Inflammatory macrophage treated with lipopolysaccharide for 1 hour (primary cell): ENCODE data around the gene OLFML2A.
A peak's percentile ranks its signal among the peaks of the same experiment; 100 is the strongest.

Experiments
- DNase-seq, 2 donors: peaks; one replicate each; pipeline ENCODE4 v3.0.0-alpha.2; 2020 to 2022

Gene OLFML2A

DNA sequence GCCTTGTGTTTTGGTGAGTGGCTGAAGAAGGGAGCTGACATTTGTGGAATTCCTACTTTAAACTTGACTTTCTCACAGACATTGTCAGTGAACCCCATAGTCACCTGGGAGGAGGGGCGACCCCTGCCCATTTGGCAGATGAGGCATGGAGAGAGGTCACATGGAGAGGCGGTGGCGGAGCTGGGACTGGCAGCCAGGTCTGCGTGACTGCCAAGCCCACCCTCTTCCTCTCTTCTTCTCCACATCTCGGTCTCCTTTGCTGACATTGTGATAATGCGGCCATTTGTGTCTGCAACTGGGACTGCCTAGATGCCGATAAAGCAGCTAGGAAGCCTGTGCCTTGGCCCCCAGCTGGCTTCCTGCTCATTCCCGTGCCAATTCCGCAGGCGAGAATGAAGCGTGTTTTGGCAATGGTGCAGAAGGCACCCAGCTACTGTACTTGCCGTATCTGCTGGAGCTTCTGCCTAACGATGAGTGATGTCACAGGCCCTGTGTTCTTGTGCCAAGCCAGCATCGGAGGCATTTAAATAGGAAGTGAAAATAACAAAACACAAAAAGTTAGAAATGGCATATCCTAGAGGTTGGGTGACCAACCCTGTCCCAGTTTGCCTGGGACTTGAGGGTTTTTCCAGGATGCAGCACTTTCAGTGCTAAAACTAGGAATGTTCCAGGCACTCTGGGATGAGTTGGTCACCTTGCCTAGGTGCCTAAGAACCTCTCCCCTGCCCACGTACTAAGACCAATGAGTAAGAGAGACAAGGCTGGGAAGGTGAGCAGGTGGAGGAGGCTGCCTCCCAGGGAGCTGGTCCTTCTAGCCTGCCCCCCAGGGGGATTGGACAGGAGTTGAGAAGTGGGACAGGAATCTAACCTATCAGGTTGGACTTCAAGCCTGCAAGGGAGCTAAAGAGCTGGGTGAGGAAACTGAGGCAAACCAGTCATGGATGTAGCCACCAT is 23.6 kb downstream of the OLFML2A start:
- DNase-seq: peak; percentile 64 to 66

DNA sequence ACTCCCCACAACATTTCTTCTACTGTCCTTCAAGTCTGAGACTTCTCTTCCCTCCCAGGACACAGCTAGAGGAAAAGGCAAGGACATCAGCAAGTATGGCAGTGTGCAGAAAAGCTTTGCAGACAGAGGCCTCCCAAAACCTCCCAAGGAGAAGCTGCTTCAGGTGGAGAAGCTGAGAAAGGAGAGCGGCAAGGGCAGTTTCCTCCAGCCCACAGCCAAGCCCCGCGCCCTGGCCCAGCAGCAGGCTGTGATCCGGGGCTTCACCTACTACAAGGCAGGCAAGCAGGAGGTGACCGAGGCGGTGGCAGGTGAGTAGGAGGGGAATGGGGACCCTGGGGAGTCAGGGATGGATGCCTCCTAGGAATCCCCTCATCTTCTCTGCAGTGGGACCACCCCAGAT is 24.4 kb downstream of the OLFML2A start:
- DNase-seq: no peak

DNA sequence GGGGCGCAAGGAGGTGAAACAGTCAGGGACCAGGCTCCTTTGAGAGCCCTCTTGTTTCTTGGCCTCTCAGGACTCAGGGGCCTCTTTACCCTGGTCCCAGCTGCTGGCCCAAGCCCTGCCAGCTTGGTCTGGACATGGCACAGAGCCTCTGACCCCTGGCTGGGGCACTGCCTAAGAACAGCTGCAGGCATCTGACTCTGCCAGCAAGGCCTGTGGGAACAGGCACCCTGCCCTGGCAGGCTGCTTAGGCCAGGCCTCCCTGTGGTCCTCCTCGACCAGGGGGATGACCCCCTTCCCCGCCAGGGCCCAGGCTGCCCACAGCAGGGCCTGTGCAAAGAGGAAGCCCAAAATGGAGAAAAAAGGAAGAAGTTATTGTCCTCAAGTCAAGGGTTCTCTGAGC is 25.5 kb downstream of the OLFML2A start:
- no peak for DNase-seq

DNA sequence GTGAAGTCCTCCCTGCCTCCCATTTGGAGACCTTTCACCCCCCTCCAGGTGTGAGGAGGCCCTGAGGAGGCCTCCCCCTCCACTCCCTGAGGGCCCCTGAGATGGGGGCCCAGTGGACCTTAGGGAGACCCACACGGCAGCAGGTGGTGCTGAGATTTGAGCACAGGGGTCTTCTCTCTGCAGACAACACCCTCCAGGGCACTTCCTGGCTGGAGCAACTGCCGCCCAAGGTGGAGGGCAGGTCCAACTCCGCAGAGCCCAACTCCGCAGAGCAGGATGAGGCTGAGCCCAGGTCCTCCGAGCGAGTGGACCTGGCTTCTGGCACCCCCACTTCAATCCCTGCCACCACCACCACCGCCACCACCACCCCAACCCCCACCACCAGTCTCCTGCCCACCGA is 27.0 kb downstream of the OLFML2A start:
- DNase-seq: no peak

DNA sequence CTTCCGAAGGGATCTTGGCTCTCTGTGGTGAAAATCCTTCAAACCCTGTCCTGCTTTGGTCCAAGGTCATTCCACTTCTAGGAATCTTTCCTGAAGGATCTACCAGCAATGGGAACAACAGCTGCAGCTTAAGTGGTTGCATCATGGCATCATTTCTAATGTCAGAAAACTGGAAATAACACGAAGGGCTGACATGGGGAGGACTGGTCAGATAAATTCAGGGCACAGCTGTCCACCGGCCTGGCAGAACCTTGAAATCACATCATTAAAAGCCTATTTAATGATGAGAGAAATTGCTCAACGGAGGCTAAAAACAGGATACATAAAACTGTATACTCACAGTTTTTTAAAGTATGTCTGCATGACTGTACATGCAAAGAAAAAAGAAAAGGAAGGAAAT is 28.3 kb downstream of the OLFML2A start:
- DNase-seq: no peak

DNA sequence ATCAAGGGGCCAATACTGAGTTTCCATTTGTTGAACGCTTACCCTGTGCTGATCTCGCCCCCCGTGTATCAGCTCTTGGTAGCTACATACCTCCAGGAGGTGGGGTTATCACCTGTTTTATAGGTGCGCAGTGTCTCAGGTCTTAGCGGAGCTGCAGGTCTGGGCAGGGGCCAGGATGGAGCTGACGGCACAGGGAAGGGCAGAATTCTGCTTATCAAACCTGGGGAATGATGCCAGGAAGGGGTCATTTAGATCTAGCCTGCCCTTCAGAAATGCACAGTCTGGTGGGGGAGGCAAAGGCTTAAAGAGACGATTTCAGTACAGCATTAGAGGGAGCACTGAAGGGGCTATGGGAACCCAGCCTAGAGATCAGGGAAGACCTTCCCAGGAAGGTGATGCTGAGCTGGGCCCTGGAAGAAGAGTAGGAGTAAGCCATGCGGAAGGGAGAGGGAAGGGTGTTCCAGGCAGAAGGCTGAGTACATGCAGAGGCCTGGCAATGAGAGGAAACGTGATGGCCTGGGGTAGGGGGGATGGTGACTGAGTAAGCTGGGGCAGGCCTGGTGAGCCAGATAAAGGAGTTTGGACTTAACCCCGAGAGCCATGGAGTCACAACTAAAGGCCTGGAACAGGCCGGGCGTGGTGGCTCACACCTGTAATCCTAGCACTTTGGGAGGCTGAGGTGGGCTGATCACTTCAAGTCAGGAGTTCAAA is 31.5 kb downstream of the OLFML2A start:
- DNase-seq: no peak

DNA sequence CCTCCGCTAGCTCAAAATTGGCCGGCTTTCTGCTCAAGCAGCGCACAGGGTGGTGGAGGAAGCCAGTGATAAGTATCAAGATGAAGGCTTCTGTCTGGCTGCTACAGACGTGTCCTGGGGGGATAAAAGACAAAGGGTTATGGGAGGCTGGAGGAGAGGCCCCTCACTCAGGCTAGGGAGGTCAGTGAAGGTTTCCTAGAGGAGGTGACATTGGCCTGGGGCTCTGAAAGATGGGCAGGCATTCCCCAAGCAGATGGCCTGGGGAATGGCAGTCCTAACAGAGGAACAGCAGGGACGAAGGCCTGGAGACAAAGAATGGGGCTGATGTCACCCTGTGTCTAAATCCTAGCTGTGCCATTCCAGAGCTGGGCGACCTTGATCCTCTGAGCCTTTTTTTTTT is 32.3 kb downstream of the OLFML2A start:
- no peak for DNase-seq

DNA sequence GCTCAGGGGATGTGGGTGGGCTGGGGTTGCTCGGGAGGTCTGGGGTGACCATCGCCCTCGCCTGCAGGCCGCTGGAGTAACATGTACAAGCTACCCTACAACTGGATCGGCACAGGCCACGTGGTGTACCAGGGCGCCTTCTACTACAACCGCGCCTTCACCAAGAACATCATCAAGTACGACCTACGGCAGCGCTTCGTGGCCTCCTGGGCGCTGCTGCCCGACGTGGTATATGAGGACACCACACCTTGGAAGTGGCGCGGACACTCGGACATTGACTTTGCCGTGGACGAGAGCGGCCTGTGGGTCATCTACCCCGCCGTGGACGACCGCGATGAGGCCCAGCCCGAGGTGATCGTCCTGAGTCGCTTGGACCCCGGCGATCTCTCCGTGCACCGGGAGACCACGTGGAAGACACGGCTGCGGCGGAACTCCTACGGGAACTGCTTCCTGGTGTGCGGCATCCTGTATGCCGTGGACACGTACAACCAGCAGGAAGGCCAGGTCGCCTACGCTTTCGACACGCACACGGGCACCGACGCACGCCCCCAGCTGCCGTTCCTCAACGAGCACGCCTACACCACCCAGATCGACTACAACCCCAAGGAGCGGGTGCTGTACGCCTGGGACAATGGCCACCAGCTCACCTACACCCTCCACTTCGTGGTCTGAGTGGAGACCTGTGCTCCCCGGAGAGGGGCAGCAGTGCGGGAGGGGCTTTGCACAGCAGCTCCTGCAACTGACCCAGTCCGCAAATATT is 33.0 kb downstream of the OLFML2A start:
- no peak for DNase-seq

DNA sequence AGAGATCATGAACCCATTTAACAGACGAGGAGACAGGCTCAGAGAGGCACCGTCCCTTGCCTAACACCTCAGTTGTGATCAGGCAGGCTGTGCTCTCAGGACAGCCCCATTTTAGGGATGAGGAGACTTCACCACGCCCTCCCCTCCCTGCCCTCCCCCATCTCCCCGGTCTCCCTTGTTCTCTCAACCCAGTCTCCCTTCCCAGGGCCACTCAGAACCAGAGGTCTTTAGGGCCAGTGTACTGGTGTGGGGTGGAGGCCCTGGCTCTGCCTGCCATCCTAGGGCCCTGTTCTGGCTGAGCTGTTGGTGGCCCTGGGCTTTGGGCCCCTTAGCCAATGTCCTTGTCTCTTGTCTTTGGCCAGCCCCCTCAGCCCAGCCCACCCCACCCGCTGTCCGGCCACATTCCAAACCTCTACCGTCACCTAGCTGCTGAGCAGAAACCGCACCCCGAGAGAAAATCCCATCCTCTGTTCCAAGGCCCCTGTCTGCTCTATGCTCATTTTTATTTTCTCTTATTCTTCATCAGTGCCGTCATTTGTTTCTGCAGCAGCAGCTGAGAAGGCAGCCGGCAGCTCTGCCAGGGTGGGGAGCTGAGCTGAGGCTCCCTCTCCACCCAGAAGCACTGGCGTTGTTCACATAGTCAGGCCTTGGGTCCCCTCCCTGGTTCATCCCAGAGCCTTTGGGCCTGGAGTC is 33.9 kb downstream of the OLFML2A start:
- DNase-seq: no peak

DNA sequence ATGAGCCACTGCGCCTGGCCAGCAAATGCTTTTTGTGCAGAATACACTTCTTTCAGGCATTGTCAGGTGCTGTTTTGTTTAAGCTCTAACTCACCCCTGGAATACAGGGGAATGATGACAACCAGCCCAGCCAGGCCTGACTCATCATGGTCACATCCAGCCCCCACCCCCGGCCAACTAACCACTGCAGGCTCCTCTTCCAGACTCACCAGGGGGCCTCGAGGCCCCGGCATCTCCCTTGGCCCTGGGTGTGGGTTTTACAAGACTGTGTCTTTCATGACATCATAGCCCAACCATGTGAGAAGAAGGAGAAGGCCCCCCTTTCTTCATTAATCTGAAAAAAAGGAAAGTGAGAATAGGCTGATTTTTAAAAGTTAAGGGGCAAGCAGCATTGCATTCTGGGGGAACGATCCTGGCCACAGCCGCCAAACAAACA is 35.5 kb downstream of the OLFML2A start:
- peak in 1 of 2 donors; percentile 41 for DNase-seq

DNA sequence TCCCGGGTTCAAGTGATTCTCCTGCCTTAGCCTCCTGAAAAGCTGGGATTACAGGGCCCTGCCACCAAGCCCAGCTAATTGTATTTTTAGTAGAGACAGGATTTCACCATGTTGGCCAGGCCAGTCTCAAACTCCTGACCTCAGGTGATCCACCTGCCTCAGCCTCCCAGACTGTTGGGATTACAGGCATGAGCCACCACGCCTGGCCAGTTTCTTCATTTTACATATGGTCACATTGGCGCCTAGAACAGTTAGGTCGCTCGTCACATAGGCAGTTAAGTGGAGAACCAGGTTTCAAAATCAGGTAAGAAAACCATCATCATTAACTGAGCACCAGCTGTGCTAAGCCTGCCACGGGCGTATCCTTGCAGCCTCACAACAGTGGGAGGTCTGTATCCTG is 36.1 kb downstream of the OLFML2A start:
- no peak for DNase-seq

DNA sequence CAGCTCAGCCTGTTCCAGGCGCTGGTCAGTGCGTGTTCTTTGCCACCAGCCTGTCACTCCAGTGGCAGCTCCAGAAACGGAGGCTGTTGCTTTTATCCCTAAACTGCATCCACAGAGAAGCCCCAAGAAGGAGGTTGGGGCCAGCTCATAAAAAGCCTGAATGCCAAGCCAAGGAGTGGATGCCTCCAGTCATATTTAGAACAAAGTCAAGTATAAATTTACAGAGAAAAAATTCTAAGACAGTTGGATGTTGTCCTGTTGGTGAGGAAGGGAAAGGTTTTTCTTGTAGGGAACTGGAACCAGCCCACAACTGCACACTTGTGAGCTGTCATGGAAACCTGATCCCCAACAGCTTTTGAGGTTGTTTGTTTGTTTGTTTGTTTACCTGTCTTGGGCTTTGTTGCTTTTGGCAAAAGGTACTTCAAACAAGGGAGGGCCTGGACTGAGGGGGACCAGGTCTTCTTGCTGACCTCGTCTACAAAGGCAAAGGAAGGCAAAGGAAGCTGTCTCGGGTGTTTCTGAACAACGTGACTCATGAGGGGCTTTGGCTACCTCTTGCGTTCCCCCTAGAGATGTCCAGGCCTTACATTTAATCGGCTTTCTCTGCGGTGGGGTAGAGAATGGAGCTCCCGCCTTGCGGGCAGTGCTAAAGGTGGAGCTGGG is 36.7 kb downstream of the OLFML2A start:
- DNase-seq: no peak

DNA sequence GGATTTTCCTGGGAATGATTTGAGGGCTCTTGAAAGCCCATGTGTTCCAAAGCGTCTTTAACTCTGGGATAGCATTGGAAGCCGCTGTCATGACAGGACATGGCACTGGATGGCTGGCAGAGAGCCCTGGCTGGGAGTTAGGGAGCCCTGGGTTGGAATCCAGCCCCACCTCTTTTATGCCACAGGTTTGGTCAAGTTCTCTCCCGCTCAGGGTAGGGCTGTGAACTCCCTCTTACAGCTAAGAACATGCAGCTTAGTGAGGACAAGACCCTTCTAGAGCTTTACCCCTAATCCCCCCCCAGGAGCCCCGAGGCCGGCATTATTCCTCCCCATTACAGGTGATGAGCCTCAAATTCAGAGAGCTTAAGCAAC is 37.2 kb downstream of the OLFML2A start:
- DNase-seq: no peak

DNA sequence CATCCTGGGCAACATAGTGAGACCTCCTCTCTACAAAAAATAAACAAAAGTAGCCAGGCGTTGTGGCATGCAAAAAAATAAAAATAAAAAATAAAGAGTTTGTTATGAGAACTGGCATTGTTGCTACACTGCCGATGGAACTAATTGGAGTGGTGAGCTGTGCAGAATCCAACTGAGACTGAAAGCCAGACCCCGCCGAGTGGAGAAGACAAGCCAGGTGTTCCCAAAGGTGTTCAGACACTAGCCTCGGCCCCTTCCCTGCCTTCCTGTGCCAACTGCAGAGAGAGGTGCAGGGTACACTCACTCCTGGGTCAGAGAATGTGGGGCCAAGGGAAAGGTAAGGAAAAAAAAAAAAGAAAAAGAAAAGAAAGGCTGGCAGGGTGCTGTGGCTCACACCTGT is 38.7 kb downstream of the OLFML2A start:
- no peak for DNase-seq

DNA sequence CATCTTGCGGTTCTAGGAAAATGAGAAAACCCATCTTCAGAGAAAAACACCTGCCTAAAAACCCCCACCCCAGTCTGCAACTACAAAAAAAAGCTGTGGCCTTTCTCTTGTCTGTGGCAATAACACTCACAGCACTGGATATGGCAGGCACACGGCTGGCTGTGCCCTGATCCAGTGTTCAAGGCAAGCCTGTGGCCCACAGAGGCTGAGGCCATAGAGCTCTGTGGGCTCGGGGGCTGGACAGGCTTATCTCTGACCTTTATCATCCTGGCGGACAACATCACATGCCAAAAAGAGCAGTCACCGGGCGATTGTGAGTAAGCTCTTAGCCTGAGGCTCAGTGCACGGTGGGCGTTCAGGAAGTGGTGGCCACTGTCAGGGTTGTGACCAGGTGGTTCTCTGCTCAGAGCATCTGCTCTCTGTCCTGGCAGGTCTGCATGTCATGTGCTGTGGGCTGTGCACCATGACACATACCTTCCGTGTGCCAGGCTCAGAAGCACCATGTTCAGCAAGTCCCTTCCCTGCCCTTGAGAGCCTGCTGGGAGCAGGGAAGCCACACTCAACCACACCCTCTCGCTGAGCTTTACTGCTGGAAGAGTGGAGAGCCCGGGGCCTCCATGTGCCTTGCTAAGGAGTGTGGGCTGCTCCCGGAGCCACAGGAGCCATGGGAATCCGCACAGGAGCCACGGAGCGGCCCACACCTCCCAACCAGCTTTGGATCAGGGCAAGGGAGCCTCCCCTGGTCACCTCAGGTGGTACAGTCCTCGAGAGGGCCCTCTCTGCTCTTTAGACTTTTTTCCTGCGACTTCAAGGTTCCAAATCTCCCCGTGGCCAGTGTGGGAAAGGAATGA is 41.7 kb downstream of the OLFML2A start:
- DNase-seq: no peak

DNA sequence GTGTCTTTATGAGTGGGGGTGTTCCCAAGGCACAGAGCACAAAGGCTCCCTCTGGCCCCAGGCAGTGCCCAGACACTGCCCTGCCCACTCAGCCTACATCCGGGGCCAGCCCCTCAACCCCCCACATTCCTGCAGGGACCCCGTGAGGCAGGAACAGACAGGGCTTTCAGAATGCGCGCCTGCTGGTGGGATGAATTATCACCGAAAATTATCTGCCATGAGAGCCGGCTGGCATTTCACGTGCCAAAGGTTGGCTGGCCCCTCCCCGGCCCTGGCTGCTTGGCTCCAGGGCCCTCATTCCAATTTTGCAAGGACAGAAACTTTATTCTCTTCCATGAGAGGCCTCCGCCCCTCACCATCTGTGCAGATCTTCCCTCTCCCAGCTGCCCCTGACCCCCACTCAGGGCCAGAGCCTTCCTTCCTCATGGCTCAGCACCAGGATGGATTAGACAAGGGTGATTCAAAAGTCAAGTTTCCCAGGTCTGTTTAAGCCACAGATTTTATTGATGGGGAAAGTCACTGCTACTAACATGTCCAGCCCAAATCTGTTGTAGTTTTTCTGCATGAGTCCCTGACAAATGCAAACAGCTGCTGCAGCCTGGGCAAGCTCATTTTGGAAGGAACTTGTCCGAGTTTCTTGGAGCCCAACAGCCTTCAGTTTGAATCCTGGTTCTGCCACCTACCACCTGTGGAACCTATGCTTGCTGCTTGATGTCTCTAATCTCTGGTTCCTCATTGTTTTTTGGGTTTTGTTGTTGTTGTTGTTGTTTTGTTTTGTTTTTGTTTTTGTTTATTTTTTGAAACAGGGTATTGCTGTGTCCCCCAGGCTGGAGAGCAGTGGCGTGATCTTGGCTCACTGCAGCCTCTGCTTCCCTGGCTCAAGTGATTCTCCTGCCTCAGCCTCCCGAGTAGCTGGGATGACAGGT is 44.0 kb downstream of the OLFML2A start:
- no peak for DNase-seq

DNA sequence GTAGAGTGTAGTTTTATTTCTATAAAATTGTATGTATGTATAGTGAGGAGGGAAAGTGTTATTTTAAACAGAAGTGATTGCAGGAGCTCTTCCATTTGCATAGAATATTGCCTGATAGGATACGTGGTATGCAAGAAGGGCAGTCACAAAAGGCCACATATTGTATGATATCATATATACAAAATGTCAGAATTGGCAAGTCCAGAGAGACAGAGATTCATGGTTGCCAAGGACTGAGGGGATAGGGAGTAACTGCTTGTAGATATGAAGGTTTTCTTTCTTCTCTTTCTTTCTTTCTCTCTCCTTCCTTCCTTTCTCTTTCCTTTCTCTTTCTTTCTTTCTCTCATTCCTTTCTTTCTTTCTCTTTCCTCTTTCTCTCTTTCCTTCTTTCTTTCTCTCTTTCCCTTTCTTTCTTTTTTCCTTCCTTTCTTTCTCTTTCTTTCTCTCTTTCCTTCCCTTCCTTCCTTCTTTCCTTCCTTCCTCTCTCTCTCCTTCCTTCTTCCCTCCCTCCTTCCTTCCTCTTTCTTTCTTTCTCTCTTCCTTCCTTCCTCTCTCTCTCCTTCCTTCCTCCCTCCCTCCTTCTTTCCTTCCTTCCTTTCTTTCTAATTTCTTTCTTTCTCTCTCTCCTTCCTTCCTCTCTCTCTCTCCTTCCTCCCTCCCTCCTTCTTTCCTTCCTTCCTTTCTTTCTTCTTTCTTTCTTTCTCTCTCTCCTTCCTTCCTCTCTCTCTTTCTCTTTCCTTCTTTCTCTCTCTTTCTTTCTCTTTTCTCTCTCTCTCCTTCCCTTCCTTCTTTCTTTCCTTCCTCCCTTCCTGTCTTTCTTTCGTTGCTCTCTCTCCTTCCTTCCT is 51.8 kb downstream of the OLFML2A start:
- DNase-seq: no peak

DNA sequence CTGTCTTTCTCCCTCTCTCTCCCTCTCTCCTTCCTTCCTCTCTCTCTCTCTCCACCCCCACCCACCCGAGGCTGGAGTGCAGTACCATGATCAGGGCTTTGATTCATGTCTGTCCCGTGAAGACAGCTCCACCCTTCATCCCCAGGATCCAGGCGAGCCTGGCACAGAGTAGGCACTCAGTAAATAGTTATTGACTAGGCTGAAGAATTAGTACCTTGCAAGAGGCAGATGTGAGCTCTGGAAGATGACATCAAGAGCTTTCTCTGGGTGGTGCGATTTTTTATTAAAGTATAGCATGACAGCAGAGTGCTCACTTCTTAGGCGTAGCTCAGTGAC is 52.4 kb downstream of the OLFML2A start:
- DNase-seq: no peak

DNA sequence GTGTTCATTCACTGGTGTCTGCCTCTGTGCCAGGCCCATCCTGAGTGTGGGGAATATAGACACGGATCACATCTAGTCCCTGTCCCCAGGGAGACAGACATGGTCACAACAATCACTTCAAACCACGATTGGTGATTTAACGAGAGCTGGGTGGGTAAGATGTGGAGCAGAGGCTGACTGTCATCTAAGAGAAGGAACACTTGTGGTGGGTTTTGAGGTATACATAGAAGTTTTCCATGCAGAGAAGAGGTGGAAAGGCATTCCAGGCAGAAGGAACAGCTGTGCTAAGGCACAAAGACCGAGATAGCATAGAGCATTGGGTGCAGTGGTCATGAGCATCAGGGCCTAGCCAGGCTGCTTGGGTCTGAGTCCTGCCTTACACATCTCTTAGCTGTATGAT is 53.7 kb downstream of the OLFML2A start:
- DNase-seq: no peak
